Caco-2 (cell line): Measurements from ENCODE around the gene GSK3A. TPM values are rescaled to one million over a fixed set of nuclear protein-coding genes. Genes with fewer than 3 reads are reported as not detected.

ENCODE experiments used
- BruUV-seq: library from RNA; stranded (reverse); fragments of 400-500 nt; replicated peaks from 2 replicates; lab custom pipeline; 2021; lab: Mats Ljungman, UMichigan
- CTCF ChIA-PET: fragments of 300-600 bp; sonication (Branson Sonifier 250); formaldehyde crosslinking; loops from one replicate; lab custom pipeline; 2022; ENCODE audit warnings: antibody characterized with exemption; lab: Charles Lee
- POLR2A ChIA-PET: fragments of 300-600 bp; sonication (Branson Sonifier 250); formaldehyde crosslinking; loops from one replicate; lab custom pipeline; 2022; ENCODE audit warnings: antibody characterized with exemption; lab: Charles Lee
- DNase-seq, 2 experiments: peaks; one replicate each; pipeline versions ENCODE4 v3.0.0 to v3.0.0-alpha.2; 2020 to 2022
- H3K27me3 ChIP-seq: replicated peaks from 2 replicates; pipeline ENCODE4 v1.6.0; 2011; ENCODE audit warnings: low read length; ENCODE audit not compliant: control insufficient read depth, insufficient read depth
- H3K36me3 ChIP-seq: 2 replicates; pipeline ENCODE4 v1.5.1; 2011; ENCODE audit warnings: low read length; ENCODE audit not compliant: control insufficient read depth, insufficient read depth
- H3K4me1 ChIP-seq: fragments of 250-450 bp; sonication (Bioruptor Pico); 2 replicates; pipeline ENCODE4 v1.5.1; 2020; ENCODE audit warnings: mild to moderate bottlenecking
- H3K4me3 ChIP-seq: 2 replicates; pipeline ENCODE4 v1.5.1; 2011; ENCODE audit warnings: low read depth, mild to moderate bottlenecking, control low read depth, low read length
- H3K9me3 ChIP-seq: fragments of 250-450 bp; sonication (Bioruptor Pico); 2 replicates; pipeline ENCODE4 v1.5.1; 2020; ENCODE audit warnings: mild to moderate bottlenecking, moderate library complexity
- H3K27ac Mint-ChIP-seq: one replicate; pipeline ENCODE4 v1.8.0; 2022; ENCODE audit warnings: mixed read lengths; ENCODE audit not compliant: unreplicated experiment
- H3K27me3 Mint-ChIP-seq: one replicate; pipeline ENCODE4 v1.8.0; 2022; ENCODE audit warnings: mixed read lengths; ENCODE audit not compliant: insufficient read depth, unreplicated experiment
- H3K36me3 Mint-ChIP-seq: one replicate; pipeline ENCODE4 v1.8.0; 2022; ENCODE audit warnings: mild to moderate bottlenecking, mixed read lengths; ENCODE audit not compliant: insufficient read depth, unreplicated experiment
- H3K4me1 Mint-ChIP-seq: one replicate; pipeline ENCODE4 v1.8.0; 2022; ENCODE audit warnings: low read depth, mixed read lengths; ENCODE audit not compliant: unreplicated experiment
- H3K4me3 Mint-ChIP-seq: one replicate; pipeline ENCODE4 v1.8.0; 2022; ENCODE audit warnings: mild to moderate bottlenecking, moderate library complexity, mixed read lengths; ENCODE audit not compliant: unreplicated experiment
- H3K9me3 Mint-ChIP-seq: one replicate; pipeline ENCODE4 v1.8.0; 2022; ENCODE audit warnings: mixed read lengths; ENCODE audit not compliant: unreplicated experiment
- CTCF ChIP-seq, 2 experiments: fragments of 200-600 bp in 1 of 2; IDR thresholded peaks; 1 replicate in 1 of 2; 2 replicates in 1 of 2; pipeline versions ENCODE4 v1.5.1 to v1.8.0; 2011 to 2022; ENCODE audit warnings: antibody characterized with exemption in 1 of 2, control low read depth in 1 of 2, inconsistent platforms in 1 of 2, low read depth in 1 of 2, low read length in 1 of 2, mild to moderate bottlenecking in 1 of 2, moderate library complexity in 1 of 2; ENCODE audit not compliant: insufficient read depth in 1 of 2, severe bottlenecking in 1 of 2, unreplicated experiment in 1 of 2
- intact Hi-C: fragments of 100-400 bp; cut with micrococcal nuclease; formaldehyde crosslinking; loops from one replicate; pipeline ENCODE4 v1.10.0; 2022; ENCODE audit not compliant: unreplicated experiment
- total RNA-seq: library from RNA; stranded (reverse); gene quantifications from 2 replicates; pipeline ENCODE4 v1.2.3, GENCODE V29; 2022

Gene GSK3A
- total RNA-seq, 1 experiment from 2014 or later: 59.6 TPM

DNA sequence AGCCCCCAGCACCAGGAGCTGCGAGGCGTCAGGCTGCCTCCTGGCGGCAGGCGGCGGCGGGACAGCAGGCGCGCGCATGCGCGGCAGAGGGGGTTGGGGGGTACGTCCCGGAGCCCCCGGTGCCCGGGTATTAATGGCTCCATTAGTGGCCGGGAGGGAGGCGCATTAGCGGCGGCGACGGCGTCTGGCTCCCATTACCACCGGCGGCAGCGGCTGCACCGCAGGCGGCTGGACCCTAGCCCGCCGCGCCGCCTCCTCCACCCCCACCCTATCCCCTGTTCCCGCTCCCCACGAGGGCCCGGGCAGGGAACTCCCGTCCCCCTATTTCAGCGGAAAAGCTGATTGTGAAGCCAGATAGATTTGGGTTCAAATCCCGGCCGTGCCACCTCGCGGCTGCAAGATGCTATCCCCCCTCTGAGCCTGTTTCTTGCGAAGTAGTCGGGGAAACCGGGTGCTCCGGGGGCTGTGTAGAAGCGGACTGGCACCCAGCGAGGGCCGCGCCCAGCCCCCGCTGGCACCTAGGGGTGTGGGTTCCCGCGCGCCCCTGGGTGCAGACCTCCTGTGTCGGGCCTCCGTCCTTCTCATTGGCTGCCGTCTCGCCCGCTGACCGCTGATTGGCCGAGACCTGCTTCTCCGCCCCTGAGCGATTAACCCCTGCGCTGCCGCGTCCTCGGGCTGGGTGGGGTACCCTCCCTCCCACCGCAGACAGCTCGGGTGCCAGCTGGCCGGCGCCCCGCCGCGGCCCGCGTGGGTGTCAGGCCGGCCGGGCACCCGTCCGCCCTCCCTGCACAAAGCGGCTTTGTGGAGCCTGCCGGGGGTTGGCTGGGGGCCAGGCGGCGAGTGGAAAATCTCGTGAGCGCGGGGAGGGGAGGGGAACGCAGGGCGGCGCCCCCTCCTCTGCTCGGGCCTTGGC lies 37.8 kb upstream of the GSK3A start:
- no peaks in the 10 kb centered on the region for H3K36me3 ChIP-seq
- Mint-ChIP-seq H3K4me3 (peak overlapping the region; percentile 90), H3K27ac (peak overlapping the region; percentile 93), H3K4me1 (peaks cover 33% of the 10 kb centered on the region), H3K36me3 (peaks cover 19% of the 10 kb centered on the region), H3K27me3 (no peaks in the 10 kb centered on the region), H3K9me3 (no peaks in the 10 kb centered on the region)
- ChIA-PET POLR2A (interaction anchor here (0.6 to 1.7 kb wide), 5 partner anchors 25 to 841 kb away, joined by 4 to 11 read pairs (median 8); partner anchors contain the start of gene ERF), CTCF (interaction anchor here (0.6 to 2.6 kb wide), 11 partner anchors 9 to 206 kb away, joined by 3 to 25 read pairs (median 5); partner anchors contain the start of gene GSK3A)
- H3K9me3 ChIP-seq: no peaks in the 10 kb centered on the region
- intact Hi-C loops: loop anchor here (1.0 kb wide), 3 partner anchors 11 to 37 kb away; partner anchors contain the start of gene CIC
- peaks cover 30% of the 10 kb centered on the region for H3K4me1 ChIP-seq
- peak; percentile 93 to 94 for DNase-seq
- peak overlapping the region; percentile 52 for H3K4me3 ChIP-seq
- H3K27me3 ChIP-seq: no peaks in the 10 kb centered on the region
- peak; percentile 93 to 95 for TF ChIP-seq CTCF (IDR thresholded peaks at IDR 0.05; ENCODE audit: insufficient read depth in 1 of 2, low read depth in 1 of 2, low read length in 1 of 2, severe bottlenecking in 1 of 2, unreplicated experiment in 1 of 2)
- TSS peak; percentile 69 for BruUV-seq

- no peaks in the 10 kb centered on the region for H3K36me3 ChIP-seq
- H3K36me3 Mint-ChIP-seq: peaks cover 19% of the 10 kb centered on the region
- POLR2A ChIA-PET: interaction anchor here (0.6 to 1.7 kb wide), 4 partner anchors 24 to 840 kb away, joined by 4 to 11 read pairs (median 8); partner anchors contain the start of gene ERF
- no peak for TF ChIP-seq CTCF (IDR thresholded peaks at IDR 0.05; ENCODE audit: insufficient read depth in 1 of 2, low read depth in 1 of 2, low read length in 1 of 2, severe bottlenecking in 1 of 2, unreplicated experiment in 1 of 2)
- intact Hi-C loops: loop anchor here (1.0 kb wide), 1 partner anchor 36 kb away; no protein-coding TSS in a partner anchor
- peak overlapping the region; percentile 90 for H3K4me3 Mint-ChIP-seq
- no peaks in the 10 kb centered on the region for H3K27me3 ChIP-seq
- H3K4me1 ChIP-seq: peaks cover 28% of the 10 kb centered on the region
- no peak for DNase-seq
- no peaks in the 10 kb centered on the region for H3K9me3 ChIP-seq
- no peaks in the 10 kb centered on the region for H3K9me3 Mint-ChIP-seq
- peaks cover 26% of the 10 kb centered on the region for H3K4me1 Mint-ChIP-seq
- H3K4me3 ChIP-seq: peak overlapping the region; percentile 52
- peak overlapping the region; percentile 93 for H3K27ac Mint-ChIP-seq
- CTCF ChIA-PET: interaction anchor here (0.6 to 2.6 kb wide), 11 partner anchors 9 to 205 kb away, joined by 3 to 25 read pairs (median 5); partner anchors contain the start of gene GSK3A
- BruUV-seq: no TSS peak
- no peaks in the 10 kb centered on the region for H3K27me3 Mint-ChIP-seq
Observed at GRCh38 chr19:42279155-42279901, 36.9 kb upstream of the GSK3A start.
